GM23248 (cell line): Measurements from ENCODE around the gene COL15A1.

Experiments
- EZH2 ChIP-seq: fragments of 200-600 bp; sonication (generic); IDR thresholded peaks from 2 replicates; pipeline ENCODE4 v1.6.1; 2018; ENCODE audit warnings: antibody characterized with exemption, mild to moderate bottlenecking; ENCODE audit not compliant: insufficient read depth, poor library complexity, severe bottlenecking
- EZH2phosphoT487 ChIP-seq: fragments of 200-600 bp; sonication (generic); IDR thresholded peaks from 2 replicates; pipeline ENCODE4 v1.6.1; 2018; ENCODE audit warnings: antibody characterized with exemption, moderate library complexity, mild to moderate bottlenecking, low read depth; ENCODE audit not compliant: insufficient read depth

- TF ChIP-seq EZH2 (no peak), EZH2phosphoT487 (no peak)
Measured at GRCh38 chr9:98912450-98912849, 31.3 kb upstream of the COL15A1 start.
